WI38 (cell line): ENCODE measurements around the gene CFHR3.
"Not testable (repeated sequence)": the region's sequence is repeated elsewhere in the genome, so short reads cannot be mapped to it uniquely, and the experiment has no call there.

Source experiments
- H3K4me3 ChIP-seq: 2 replicates; pipeline ENCODE4 v1.5.1; 2011; ENCODE audit warnings: low read depth, mild to moderate bottlenecking, control low read depth, low read length
- TF ChIP-seq, protein P1 (sequence below): IDR thresholded peaks from 2 replicates; pipeline ENCODE4 v1.5.1; 2012; ENCODE audit warnings: low read depth, mild to moderate bottlenecking, control low read depth, low read length

Gene CFHR3

DNA sequence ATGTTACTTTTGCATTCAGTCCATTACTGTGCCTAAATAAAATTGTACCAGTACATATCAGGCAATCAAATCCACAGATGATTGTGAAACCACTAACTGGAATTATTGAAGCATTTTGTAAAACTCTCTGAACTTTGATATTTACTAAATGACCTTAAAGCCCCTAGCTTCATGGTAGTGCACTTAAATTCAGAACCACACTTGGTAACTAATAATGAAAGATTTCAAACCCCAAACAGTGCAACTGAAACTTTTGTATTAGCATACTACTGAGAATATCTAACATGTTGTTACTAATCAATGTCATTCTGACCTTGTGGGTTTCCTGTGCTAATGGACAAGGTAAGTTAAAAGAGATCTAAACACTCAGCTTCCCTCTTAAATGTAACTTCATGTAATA lies at the start of gene CFHR3:
Gene CFHR3 (plus strand): TSS at position 238 of the 400 bp plus-strand sequence. CDS start 47 bp downstream, at position 285.
- H3K4me3 ChIP-seq = no peak within 1 kb of the TSS
- TF ChIP-seq, protein P1, sequence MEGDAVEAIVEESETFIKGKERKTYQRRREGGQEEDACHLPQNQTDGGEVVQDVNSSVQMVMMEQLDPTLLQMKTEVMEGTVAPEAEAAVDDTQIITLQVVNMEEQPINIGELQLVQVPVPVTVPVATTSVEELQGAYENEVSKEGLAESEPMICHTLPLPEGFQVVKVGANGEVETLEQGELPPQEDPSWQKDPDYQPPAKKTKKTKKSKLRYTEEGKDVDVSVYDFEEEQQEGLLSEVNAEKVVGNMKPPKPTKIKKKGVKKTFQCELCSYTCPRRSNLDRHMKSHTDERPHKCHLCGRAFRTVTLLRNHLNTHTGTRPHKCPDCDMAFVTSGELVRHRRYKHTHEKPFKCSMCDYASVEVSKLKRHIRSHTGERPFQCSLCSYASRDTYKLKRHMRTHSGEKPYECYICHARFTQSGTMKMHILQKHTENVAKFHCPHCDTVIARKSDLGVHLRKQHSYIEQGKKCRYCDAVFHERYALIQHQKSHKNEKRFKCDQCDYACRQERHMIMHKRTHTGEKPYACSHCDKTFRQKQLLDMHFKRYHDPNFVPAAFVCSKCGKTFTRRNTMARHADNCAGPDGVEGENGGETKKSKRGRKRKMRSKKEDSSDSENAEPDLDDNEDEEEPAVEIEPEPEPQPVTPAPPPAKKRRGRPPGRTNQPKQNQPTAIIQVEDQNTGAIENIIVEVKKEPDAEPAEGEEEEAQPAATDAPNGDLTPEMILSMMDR = no peak

DNA sequence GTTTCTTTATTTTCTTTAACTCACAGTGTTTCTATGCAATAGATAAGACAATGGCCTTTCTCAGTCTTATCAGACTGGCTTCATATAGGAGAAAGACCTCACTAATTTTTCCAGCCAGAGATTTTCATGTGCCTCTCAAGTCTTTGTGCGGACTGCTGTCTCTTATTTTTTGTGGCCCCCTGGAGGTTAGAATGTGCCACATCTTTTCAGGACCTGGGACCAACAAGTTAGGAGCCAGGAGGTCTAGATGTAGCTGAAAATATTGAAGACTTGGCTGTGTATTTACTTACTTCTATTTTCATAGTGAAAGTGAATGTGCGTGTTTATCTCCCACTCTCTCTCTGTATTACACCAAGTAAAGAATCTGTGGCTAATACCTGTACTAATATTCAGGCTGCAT lies 42.1 kb upstream of the CFHR3 start:
- TF ChIP-seq, protein P1 = 0 out of 2 replicates have a peak, but pooled peaks have one; percentile 8
- H3K4me3 ChIP-seq = no peak overlapping the region

DNA sequence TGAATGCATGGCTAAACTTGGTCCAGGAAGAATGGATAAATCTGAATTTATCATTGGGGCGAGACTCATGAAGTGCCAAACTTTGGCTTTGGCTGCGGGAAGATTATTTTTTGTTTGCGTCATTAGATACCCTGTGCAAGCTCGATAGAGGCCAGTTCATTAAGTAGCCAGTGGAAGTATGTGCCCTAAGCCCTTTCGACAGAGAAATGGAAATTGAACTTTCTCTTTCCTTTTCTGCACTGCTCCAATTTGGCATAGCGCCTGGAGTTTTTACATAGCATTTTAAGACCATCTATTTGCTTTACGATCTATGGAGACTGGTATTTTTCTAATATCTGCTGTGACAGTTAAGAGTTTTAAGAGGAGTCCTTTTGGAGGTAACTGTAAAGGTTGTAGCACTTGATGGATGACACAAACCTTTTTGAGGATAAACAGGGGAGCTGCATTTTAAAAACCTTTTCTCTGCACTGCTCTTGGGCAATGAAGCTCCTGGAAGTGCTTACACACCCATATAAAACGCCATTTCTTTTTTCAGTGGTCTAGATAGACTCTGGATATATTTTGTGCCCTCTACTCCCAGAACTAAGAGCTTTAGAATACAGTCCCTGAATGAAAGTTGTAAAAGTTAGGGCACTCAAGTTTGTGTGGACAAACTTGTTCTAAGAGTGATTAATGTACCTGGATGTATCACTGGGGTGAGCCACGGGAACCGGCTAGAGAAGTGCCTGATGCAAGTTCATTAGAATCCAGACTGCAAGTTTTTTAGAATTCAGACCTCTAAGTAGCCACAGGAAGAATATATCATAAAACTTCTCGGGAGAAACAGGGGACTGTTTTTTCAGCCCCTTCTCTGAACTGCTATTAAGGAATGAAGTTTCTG lies 41.3 kb upstream of the CFHR3 start:
- no peak overlapping the region for H3K4me3 ChIP-seq
- TF ChIP-seq, protein P1 = no peak

DNA sequence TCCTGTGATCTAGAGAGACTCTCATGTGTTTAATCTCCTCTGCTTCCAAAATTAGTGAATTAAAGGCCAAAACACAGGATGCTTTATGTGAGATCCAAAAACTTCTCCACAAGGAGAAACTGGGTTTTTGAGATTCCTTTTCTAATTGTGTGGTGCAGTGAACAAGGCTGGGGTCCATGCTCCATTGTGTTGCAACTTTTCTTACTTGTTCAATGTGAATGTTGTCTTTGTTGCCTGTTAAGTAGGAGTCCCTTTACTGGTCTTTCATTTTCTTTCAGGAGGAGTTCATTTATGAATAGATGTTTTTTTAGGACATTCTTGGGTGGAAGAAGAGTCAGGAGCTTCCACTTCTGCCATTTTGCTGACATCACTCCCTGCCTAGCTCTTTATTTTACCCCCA lies 40.6 kb upstream of the CFHR3 start:
- TF ChIP-seq, protein P1 = no peak
- no peak overlapping the region for H3K4me3 ChIP-seq

DNA sequence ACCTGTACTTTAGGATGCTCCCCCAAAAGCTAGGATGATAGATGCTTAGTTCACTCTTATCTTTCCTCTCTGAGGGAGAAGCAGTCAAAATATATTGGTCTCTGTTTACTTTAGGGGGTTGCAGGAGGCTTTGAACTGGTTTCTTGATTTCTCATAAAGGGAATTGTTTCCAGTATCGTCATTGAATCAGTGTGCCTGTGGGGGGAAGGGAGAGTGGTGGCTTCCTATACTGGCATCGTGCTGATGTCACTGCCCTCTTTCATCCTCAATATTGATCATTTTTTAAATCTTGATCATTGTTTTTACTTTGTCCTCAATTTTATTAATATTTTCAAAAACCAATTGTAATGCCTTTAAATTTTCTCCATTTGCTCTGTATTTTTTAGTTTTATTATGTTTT lies 40.2 kb upstream of the CFHR3 start:
- TF ChIP-seq, protein P1 = no peak
- no peak overlapping the region for H3K4me3 ChIP-seq

DNA sequence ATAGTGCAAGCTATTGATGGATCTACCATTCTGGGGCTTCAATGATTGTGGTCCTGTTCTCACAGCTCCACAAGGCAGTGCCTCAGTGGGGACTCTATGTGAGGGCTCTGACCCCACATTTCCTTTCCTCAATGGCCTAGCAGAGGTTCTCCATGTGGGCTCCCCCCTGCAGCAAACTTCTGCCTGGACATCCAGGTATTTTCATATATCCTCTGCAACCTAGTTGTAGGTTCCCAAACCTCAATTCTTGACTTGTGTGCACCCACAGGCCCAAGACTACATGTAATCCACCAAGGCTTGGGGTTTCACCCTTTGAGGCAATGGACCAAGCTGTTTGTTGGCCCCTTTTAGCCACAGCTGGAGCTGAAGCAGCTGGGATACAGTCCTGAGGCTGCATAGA lies 35.9 kb upstream of the CFHR3 start:
- TF ChIP-seq, protein P1 = no peak
- no peak overlapping the region for H3K4me3 ChIP-seq

DNA sequence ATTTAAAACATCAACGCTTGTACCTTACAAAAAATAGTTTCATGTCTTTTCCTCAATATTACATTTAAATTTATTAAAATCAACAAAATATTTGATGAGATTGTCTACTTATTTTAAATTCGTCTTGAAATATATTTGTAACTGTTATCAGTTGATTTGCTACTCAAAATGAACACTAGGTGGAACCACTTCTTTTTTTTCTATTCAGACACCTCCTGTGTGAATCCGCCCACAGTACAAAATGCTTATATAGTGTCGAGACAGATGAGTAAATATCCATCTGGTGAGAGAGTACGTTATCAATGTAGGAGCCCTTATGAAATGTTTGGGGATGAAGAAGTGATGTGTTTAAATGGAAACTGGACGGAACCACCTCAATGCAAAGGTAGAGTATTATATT lies 31.4 kb upstream of the CFHR3 start:
- H3K4me3 ChIP-seq = not testable (repeated sequence)

DNA sequence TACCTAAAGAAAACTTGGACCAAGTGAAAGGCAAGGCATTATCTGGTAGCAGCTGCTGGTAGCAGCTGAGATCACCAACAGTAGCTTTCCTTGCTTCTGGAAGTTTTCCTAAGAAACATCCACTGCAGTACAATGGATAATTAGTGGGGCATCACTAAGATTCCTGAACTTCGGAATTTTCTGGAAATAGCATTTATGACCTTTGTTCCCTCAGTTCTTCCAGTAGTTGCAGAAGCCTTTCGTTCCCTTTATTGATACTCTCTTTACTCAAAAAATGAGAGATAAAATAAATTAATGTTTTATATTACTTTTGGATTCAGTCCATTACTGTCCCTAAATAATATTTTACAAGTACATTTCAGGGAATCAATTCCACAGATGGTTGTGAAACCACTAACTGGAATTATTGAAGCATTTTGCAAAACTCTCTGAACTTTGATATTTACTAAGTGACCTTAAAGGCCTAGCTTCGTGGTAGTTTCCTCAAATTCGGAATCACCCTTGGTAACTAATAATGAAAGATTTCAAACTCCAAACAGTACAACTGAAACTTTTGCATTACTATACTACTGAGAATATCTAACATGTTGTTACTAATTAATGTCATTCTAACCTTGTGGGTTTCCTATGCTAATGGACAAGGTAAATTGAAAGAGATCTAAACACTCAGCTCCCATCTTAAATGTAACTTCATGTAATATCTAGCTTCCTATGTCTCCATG lies 9.5 kb upstream of the CFHR3 start:
- not testable (repeated sequence) for H3K4me3 ChIP-seq

DNA sequence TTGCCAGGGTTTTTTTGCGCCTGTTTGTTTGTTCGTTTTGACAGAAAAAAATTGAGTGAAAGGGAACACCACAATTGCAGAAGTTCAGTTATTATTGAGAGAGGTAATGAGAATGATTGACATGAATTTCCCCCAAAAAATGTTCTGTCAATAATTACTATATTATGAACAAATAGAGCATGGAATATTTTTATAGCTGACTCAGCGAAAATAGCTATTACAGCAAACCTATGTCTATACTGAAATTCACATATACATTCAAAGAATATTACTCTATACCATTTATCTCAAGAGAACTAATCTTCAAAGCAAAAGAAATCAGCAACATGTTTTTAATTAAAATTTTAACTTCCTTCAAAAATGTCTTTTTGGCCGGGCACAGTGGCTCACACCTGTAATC lies 4.8 kb upstream of the CFHR3 start:
- not testable (repeated sequence) for H3K4me3 ChIP-seq
